ENCODE measurements around the gene EIF5A2. TPM values are rescaled to one million over a fixed set of nuclear protein-coding genes. Genes with fewer than 3 reads are reported as not detected.

EIF5A2 gene
- total and polyA plus RNA-seq, 10 of the 15 experiments (the other 5 are each of a cell fraction or from before 2014, with no cell fraction given) = 0.76 to 3.0 (median 2.2) TPM

- BruUV-seq (replicated peaks) = no TSS peak
- no peak for DNase-seq (ENCODE audit: low read depth, low spot score)
- Histone ChIP-seq H3K79me2 (ENCODE audit: control insufficient read depth, insufficient read depth, low read length) (no peaks in the 10 kb centered on the region), H2AFZ (ENCODE audit: control insufficient read depth, low read depth, low read length) (no peak overlapping the region), H3K27me3 (replicated peaks in 1 of 2; ENCODE audit: control insufficient read depth in 2 of 2, insufficient read depth in 2 of 2, low read length in 1 of 2) (no peaks in the 10 kb centered on the region), H3K9ac (ENCODE audit: control insufficient read depth, insufficient read depth, low read length) (no peak overlapping the region), H3K4me1 (ENCODE audit: control insufficient read depth, insufficient read depth, low read length) (no peaks in the 10 kb centered on the region), H3K27ac (ENCODE audit: control insufficient read depth, insufficient read depth) (no peak overlapping the region), H3K9me3 (replicated peaks; ENCODE audit: control insufficient read depth, insufficient read depth, low read length) (no peaks in the 10 kb centered on the region), H4K20me1 (ENCODE audit: control insufficient read depth, insufficient read depth) (no peaks in the 10 kb centered on the region), H3K4me3 (no peak overlapping the region), H3K36me3 (ENCODE audit: control insufficient read depth in 2 of 2, insufficient read depth in 2 of 2, low read length in 1 of 2) (no peaks in the 10 kb centered on the region), H3K4me2 (ENCODE audit: control insufficient read depth, insufficient read depth) (no peak overlapping the region)
- in situ Hi-C loops (cut with MboI) (no loop called here), intact Hi-C loops (cut with micrococcal nuclease; ENCODE audit: unreplicated experiment) (no loop called here)
- ChIA-PET CTCF (interaction anchor here (1.5 kb wide), 1 partner anchor 41 kb away, joined by 3 read pairs; no protein-coding TSS in a partner anchor), RAD21 (ENCODE audit: unreplicated experiment) (no interaction called here), POLR2A (interaction anchor here (0.6 kb wide), 1 partner anchor 13 kb away, joined by 6 read pairs; no protein-coding TSS in a partner anchor), SMC1A (ENCODE audit: uncharacterized antibody, unreplicated experiment) (no interaction called here)
- no peak for TF ChIP-seq CHD2 (IDR thresholded peaks at IDR 0.05; ENCODE audit: borderline replicate concordance, low read depth, low read length)
- no peak for TF ChIP-seq ASH2L (IDR thresholded peaks at IDR 0.05; ENCODE audit: borderline replicate concordance, low read depth)
- TF ChIP-seq IKZF1 (conservative IDR thresholded peaks at IDR 0.05) = no peak
- TF ChIP-seq KDM1A (IDR thresholded peaks at IDR 0.05; ENCODE audit: borderline replicate concordance) = no peak
- no peak for TF ChIP-seq YBX1 (IDR thresholded peaks at IDR 0.05)
- TF ChIP-seq ZBED1 (IDR thresholded peaks at IDR 0.05; ENCODE audit: borderline replicate concordance) = no peak
- TF ChIP-seq NFYB (IDR thresholded peaks at IDR 0.05; ENCODE audit: insufficient read depth, low read depth, low read length) = no peak
- TF ChIP-seq NRF1 (conservative IDR thresholded peaks at IDR 0.05; ENCODE audit: low read depth, low read length) = no peak
- TF ChIP-seq ESRRA (IDR thresholded peaks at IDR 0.05; ENCODE audit: low read length) = no peak
- no peak for TF ChIP-seq ZNF592 (IDR thresholded peaks at IDR 0.05)
- TF ChIP-seq RCOR1 (conservative IDR thresholded peaks at IDR 0.05; ENCODE audit: low read depth, low read length) = no peak
- no peak for TF ChIP-seq NKRF (conservative IDR thresholded peaks at IDR 0.05)
- no peak for TF ChIP-seq CHD1 (IDR thresholded peaks at IDR 0.05; ENCODE audit: low read depth, low read length)
- TF ChIP-seq MEF2A (IDR thresholded peaks at IDR 0.05; ENCODE audit: insufficient read depth, low read depth, low read length) = no peak
- TF ChIP-seq FOXM1 (IDR thresholded peaks at IDR 0.05; ENCODE audit: low read depth, low read length) = no peak
- no peak for ATAC-seq
- no peak for FAIRE-seq
These were observed 19.3 kb downstream of the EIF5A2 start for GRCh38 chr3:170889132-170889531.
